ENCODE measurements around the gene MORC3.

DNA sequence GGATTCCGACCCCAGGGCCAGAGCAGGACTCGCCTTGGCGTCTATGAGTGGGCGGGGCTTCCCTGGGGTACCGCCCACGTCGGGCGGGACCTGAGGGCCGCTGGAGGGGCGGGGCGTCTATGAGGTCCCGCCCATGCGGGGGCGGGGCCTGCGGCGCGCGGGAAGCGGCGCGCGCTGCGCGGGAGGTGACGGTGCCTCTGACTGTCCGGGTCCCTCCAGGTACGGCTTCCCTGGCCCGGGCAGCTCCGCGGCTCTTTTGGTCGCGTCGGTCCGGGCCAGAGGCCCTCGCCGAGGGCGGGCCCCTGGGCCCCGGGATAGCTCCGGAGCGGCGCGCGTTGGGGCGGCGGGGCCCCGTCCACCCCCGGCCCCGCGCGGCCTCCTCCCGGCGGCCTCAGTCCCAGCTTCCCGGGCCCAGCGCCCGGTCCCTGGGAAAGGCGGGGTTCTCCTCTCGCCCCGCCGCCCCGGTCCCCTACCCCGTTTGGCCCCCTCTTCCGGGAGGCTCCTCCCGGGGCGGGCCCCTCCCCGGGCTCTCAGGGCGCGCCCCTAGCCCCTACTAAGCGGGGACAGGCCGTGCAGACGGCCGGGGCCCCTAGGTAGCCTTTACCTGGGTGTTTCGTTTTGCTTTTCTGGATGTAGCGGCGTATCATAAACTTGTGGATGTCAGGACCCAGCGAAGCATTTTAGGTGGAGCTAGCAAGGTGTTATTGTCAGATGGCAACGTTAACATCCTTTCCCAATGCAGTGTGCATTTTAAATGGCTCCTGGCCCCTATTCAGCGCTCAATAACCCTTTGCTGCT is 65.4 kb downstream of the MORC3 start, which contains the start of gene CHAF1B:
- TF ChIP-seq, protein P1, sequence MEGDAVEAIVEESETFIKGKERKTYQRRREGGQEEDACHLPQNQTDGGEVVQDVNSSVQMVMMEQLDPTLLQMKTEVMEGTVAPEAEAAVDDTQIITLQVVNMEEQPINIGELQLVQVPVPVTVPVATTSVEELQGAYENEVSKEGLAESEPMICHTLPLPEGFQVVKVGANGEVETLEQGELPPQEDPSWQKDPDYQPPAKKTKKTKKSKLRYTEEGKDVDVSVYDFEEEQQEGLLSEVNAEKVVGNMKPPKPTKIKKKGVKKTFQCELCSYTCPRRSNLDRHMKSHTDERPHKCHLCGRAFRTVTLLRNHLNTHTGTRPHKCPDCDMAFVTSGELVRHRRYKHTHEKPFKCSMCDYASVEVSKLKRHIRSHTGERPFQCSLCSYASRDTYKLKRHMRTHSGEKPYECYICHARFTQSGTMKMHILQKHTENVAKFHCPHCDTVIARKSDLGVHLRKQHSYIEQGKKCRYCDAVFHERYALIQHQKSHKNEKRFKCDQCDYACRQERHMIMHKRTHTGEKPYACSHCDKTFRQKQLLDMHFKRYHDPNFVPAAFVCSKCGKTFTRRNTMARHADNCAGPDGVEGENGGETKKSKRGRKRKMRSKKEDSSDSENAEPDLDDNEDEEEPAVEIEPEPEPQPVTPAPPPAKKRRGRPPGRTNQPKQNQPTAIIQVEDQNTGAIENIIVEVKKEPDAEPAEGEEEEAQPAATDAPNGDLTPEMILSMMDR (IDR thresholded peaks at IDR 0.05) = no peak
- TF ChIP-seq POLR2A (IDR thresholded peaks at IDR 0.05) = peak in 1 of 2 donors; percentile 36
